Stimulated activated CD8-positive, alpha-beta memory T cell treated with anti-CD3 and anti-CD28 coated beads, Interleukin-4, amount 100 ng/mL, for 4 hours (primary cell): ENCODE measurements around the gene SAXO1.
"Not testable (repeated sequence)": the region's sequence is repeated elsewhere in the genome, so short reads cannot be mapped to it uniquely, and the experiment has no call there.

Source experiments
- DNase-seq, 2 donors: peaks; one replicate each; pipeline ENCODE4 v3.0.0-alpha.2; 2020; ENCODE audit warnings: low read depth in 2 of 2, low spot score in 1 of 2

Gene SAXO1, protein sequence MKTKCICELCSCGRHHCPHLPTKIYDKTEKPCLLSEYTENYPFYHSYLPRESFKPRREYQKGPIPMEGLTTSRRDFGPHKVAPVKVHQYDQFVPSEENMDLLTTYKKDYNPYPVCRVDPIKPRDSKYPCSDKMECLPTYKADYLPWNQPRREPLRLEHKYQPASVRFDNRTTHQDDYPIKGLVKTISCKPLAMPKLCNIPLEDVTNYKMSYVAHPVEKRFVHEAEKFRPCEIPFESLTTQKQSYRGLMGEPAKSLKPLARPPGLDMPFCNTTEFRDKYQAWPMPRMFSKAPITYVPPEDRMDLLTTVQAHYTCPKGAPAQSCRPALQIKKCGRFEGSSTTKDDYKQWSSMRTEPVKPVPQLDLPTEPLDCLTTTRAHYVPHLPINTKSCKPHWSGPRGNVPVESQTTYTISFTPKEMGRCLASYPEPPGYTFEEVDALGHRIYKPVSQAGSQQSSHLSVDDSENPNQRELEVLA

DNA sequence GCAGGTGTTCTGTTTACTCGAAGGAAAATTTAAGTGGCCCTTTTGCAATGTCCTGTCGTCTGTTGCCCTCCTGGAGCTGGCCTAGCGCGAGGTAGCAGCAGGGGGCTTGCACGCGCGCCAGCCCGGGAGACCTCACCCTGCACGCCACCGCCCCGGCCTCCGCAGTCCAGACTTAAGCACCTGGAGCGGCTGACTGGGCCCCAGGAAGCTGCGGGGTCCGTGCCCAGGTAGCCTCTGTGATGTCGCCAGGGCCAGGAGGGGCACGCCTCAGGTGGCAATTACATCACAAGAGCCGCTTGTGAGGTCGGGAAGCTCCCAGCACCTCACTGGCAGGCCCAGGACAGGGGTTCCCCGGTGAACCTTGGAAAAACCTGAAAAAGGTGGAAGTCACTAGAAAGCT, at the start of gene SAXO1:
Gene SAXO1, minus strand, starts transcription at position 195 of the 400 bp plus-strand sequence. CDS start 301 bp downstream, outside the sequence.
- no peak for DNase-seq

DNA sequence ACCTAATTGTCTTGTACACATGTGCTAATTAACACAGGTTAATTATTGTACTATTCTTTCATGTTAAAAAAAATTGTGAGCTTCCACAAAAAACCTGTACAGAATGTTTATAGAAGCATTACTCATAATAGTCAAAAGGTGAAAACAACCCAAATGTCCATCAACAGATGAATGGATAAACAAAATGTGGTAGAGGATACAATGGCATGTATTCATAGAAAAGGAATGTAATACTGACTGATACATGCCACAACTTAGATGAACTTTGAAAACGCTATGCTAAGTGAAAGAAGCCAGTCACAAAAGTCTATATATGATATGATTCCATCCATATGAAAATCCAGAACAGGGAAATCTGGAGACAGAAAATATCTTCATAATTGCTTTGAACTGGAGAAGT, 41.8 kb upstream of the SAXO1 start:
- no peak for DNase-seq

DNA sequence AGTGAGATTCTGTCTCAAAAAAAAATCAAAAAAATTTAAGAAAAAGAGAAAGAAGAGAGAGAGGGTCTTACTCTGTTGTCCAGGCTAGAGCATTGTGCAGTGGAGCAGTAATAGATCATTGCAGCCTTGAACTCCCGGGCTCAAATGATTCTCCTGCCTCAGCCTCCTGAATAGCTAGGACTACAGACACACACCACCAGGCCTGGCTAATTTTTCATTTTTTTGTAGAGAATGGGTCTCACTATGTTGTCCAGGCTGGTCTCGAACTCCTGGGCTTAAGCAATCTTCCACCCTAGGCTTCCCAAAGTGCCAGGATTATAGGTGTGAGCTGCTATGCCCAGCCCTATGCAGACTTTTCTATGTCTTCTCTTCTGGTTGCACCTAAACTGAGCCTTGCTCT, 41.2 kb upstream of the SAXO1 start:
- DNase-seq, result no peak

DNA sequence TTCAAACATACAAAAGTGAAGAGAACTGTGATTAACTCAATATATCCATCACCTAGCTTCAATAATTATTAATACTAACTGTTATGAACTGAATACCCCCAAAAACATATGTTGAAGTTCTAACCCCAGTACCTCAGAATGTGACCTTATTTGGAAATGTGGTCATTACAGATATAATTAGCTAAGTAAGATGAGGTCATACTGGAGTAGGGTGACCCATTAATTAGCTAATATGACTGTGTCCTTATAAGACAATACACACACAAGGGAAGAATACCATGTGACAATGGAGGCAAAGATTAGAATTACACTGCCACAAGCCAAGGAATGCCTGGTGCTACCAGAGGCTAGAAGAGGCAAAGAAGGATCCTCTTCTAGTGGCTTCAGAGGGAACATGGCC, 24.0 kb upstream of the SAXO1 start:
- DNase-seq, result no peak

DNA sequence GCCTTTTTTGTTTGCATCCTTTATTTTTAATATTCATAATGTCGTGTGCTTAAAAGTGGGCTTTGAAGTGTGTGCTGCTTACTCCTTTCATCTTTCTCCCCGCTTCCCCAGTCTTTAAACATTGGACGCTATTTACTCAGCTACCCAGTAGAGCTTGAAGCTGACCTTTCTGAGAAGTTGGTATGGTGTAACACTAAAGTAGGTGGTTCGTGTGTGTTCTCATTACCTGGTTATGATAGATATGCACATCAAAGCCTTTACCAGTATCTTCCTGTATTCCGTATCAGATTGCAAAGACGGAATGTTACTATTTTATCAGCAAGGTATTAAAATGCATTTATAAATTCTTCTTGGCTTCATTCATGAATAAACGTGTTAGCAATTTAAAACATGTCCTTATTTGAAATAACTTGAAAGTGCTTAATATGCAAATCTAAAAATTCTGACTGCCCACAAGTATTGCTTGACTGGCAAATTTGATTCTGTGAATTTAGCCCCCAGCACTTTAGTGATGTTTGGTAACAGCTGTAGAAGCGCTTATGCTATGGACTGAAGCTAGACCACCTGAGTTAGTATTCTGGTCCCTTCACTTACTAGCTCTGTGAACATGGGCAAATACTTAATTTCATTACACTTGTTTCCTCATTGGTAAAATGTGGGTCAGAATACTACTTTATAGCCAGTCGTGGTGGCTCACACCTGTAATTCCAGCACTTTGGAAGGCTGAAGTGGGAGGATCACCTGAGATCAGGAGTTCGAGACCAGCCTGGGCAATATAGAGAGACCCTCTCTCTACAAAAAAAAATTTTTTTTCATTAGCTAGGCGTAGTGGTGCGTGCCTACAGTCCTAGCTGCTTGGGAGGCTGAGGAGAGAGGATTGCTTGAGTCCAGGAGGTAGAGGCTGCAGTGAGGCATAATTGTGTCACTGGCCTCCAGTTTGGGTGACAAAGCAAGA, 17.9 kb upstream of the SAXO1 start:
- no peak for DNase-seq

DNA sequence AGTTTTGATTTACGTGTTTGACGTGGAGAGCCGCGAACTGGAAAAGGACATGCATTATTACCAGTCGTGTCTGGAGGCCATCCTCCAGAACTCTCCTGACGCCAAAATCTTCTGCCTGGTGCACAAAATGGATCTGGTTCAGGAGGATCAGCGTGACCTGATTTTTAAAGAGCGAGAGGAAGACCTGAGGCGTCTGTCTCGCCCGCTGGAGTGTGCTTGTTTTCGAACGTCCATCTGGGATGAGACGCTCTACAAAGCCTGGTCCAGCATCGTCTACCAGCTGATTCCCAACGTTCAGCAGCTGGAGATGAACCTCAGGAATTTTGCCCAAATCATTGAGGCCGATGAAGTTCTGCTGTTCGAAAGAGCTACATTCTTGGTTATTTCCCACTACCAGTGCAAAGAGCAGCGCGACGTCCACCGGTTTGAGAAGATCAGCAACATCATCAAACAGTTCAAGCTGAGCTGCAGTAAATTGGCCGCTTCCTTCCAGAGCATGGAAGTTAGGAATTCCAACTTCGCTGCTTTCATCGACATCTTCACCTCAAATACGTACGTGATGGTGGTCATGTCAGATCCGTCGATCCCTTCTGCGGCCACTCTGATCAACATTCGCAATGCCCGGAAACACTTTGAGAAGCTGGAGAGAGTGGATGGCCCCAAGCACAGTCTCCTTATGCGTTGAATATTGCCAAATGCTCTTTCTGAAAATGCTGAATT, 17.1 kb upstream of the SAXO1 start:
- no peak for DNase-seq

DNA sequence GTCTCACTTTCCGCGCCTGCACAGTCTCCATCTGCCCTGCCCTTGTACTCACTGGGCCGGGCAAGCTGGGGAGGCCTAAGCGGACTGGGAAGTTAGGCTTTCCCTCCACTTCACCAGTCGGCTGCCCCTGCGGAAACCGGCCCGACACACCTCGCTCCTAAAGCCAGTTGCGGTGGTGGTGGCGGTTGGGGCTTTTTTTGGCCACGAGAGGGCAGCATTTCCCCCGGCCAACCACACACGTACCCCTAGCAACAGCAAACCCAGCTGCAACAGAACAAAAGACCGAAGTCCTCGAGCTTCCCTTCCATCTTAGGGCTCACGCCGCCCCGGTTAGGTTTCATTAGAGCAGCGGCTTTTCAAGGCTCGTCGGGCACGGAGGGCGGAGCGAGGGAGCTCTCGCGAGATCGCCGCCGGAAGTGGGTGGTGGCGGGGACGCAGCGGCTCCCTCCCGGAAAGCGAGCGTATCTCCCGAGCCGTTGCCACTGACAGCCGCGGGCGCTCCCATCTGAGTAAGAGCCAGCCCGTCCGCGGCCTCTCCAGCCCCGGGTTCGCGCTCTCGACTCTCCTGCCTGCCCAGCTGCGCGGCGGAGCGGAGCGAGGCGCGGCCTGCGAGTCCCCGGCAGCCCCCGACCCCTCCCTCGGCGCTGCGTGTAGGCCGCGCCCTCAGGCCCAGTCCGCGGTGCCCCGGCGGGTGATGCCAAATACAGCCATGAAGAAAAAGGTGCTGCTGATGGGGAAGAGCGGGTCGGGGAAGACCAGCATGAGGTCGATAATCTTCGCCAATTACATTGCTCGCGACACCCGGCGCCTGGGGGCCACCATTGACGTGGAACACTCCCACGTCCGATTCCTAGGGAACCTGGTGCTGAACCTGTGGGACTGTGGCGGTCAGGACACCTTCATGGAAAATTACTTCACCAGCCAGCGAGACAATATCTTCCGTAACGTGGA, 16.2 kb upstream of the SAXO1 start, which contains the start of gene RRAGA:
Gene RRAGA, plus strand, starts transcription at position 462 of the 951 bp plus-strand sequence. Its CDS starts 233 bp downstream, at position 695.
- peak; percentile 82 to 85 for DNase-seq

DNA sequence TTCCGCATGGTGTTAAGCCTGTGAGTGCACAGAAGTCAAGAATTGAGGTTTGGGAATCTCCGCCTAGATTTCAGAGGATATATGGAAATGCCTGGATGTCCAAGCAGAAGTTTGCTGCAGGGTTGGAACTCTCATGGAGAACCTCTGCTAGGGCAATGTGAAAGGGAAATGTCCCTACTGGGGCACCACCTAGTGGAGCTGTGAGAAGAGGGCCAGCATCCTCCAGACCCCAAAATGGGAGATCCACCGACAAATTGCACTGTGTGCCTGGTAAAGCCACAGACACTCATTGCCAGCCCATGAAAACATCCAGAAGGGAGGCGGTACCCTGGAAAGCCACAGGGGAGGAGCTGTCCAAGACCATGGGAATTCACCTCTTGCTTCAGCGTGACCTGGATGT, 3.6 kb upstream of the SAXO1 start:
- DNase-seq, result no peak

DNA sequence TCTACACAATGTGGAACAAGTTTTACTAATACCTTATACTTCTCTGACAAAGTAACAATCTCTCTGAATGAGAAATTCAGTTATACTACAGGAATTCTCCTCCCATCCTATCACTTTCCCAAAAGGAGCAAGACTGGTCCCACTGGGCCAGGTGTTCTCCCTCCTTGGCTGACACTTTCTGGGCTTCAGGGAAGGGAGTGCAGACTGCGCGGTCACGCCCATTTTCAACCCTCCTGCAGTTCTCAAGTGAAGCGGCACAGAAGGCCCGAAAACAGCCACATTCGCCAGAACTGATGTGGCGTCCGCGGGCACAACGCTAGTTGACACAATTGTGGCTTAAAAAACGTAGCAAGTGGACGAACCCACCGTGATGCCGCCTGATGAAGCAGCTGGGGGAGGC, 603 bp downstream of the SAXO1 start:
- no peak for DNase-seq

DNA sequence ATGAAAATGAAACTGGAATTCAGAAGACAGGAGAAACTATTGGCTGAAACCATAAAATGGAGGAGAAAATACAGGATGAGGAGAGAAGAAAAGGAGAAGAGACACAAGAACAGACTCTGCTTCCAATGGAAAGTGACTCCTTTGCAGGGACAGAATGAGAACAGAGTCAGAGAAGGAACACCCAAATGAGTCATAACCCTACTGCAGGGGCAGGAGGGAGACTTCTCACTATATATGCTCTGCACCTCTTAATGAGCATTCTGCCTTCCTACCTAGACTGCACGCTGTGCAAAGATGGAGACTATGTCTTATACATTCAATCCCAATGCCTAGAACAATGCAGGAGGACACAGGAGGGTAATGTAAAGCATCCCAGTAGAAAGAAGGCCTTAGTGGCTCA, 2.1 kb downstream of the SAXO1 start:
- no peak for DNase-seq

DNA sequence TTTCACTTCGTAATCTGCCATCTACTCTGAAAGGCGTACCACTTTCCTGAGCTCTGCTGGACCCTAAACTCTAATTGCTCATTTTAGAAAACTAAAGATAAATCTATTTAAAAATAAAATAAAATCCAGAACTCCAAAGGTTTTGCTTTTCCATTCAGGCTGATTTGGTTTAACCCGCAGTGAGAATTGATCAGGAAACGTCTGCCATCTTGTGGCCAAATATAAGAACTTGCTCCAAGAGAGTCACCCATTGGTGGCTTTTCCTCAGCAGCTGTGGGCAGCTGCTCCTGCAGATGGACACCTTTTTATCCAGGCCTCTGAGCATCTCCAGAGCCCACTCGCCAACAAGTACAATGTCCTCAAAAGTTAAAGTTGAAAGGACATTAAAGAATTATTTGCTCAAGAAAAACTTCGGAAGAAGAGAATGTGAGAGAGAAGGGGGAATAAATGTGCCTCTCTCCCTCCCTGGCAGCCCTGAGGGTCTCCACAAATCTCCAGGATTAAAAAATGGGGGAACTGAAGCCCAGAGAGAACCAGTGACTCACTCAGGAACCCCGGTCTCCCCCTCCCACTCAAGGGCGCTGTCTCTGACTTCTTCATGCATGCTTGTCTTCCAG, 4.1 kb downstream of the SAXO1 start:
- no peak for DNase-seq

DNA sequence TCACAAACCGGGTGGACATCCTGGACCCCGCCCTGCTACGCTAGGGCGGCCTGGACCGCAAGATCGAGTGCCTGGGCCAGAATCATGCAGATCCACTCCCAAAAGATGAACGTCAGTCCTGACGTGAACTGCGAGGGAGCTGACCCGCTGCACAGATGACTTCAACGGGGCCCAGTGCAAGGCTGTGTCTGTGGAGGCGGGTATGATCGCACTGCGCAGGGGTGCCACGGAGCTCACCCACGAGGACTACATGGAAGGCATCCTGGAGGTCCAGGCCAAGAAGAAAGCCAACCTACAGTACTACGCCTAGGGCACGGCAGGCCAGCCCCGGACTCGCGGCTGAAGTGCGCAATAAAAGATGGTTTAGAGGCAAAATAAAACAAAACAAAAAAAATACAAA, 5.2 kb downstream of the SAXO1 start:
- DNase-seq, result no peak

DNA sequence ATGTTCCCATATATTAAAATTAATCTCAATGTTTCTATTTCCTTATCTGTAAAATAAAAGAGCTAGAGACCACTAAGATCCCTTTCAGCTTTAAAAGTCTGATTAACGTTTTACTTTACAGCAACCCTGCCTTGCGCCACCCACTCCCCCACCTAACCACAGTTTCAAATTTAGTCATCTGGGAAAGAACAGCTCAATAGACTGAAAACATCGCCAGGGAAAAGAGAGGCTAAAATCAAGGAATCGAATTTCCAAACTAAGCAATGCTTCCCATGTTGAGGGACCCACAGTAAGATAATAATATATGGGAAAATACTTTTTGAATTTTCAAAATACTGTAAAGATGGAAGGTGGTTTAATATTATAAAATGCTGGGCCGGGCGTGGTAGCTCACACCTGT, 6.6 kb downstream of the SAXO1 start:
- no peak for DNase-seq

DNA sequence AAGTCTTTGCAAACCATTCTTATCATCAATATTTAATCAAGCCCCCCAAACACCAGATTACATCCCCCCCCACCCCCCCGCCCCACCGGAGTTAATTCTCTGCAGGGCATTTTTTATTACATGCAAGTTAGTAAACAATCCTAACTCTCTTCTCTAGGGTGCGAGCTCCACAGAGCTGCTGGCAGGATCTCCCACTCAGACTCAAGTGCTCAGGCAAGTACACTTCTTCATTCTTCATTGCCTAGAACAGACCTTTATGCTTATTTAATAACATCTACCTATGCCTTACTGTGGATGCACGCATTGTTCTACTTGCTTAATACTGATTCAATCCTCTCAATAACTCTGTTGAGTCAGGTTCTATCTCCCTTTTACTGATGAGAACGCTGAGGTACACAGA, 9.9 kb downstream of the SAXO1 start:
- no peak for DNase-seq

DNA sequence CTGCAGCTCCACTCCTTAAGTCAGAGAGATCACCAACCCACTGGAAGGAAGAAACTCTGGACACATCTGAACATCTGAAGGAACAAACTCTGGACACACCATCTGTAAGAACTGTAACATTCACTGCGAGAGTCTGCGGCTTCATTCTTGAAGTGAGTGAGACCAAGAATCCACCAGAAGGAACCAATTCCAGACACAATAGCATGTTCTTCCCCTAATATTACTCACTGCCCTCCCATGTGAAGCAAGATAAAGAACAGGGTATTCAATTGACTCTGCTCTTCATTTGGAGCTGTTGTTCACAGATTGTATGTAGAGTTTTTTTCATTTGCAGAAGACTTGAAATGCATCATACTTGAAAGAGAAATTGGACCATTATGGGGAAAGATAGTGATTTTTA, 10.8 kb downstream of the SAXO1 start:
- no peak for DNase-seq

DNA sequence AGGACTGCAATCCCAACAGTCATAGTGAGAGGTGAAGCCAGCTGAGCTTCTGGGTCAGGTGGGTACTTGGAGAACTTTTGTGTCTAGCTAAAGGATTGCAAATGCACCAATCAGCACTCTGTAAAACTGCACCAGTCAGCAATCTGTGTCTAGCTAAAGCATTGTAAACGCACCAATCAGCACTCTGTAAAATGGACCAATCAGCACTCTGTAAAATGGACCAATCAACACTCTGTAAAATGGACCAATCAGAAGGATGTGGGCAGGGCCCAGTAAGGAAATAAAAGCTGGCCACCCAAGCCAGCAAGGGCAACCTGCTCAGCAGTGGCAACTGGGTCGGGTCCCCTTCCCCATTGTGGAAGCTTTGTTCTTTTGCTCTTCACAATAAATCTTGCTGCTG, 11.4 kb downstream of the SAXO1 start:
- DNase-seq, result not testable (repeated sequence)

DNA sequence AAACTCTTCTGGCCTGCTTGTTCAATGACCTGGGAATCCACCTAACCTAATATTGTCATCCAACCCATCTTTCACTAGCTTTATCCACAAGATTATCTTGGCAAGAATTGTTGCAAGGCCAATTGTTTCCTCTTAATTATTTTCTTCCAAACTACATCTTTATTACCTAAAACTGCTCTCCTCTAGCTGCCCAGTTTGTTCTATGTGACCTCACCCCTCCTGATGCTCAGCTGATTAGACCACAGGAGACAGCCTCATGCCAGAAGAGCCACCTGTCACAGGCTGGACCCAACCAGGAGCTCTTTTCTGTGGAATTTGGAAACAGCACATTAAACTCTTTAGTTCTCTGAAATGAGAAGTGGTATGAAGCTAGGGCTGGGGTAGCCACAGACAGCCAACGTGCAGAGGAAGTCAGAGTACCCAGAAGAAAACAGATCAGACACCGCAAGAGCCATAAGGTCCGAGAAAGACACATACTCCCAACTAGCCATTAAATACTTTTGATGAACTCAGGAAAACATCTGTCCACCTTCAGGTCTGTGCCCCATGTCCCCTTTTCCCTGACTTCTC, 12.0 kb downstream of the SAXO1 start:
- no peak for DNase-seq

DNA sequence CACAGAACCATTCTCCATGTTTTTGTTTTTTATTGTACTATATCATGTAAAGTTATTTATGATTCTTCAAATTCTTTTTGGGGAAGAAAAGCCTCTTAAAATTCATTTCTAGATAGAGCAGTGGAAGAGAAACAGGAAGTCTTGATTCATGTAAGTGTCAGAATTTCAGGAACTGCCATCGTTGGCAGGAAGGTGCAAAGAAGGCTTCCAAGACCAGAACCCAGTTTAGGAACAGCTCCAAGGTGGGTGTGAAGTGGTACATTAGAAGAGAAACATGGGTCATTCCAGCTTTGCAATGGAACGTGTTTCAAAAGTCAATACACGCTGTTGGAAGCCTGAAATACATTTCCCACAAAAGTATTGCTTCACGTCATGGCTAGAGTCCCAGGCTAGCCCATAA, 14.8 kb downstream of the SAXO1 start:
- DNase-seq, result no peak

DNA sequence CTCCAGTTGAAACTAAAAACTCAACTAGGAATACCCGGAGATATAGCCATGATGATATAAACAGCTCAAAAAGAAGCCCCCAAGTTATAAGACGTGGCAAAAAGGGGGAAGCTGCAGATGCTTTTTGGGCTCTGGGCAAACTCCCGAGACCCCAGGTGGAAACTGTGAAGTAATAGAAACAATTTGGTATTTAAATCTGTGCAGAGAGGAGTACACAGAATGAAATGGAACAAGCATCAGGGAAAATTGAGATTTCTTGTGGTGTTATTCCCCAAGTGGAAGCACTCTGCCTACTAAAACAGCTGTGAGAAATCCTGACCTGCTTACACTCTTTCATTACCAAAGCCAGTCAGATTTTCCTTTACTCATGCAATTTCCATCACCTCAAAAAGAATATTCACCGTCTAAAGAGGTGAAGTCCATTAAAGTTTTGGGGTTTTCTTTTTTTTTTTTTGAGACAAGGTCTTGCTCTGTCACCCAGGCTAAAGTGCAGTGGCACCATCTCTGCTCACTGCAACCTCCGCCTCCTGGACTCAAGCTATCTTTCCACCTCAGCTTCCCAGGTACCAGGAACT, 23.5 kb downstream of the SAXO1 start:
- no peak for DNase-seq
